Activated T-cell treated with anti-CD3 and anti-CD28 coated beads, Interleukin-2, amount 50 U/mL, for 48 hours (primary cell): ENCODE measurements around the gene LSM7.
A peak's percentile ranks its signal among the peaks of the same experiment; 100 is the strongest.

Source experiments
- DNase-seq, 2 experiments: peaks; one replicate each; pipeline ENCODE4 v3.0.0-alpha.2; 2020

LSM7 gene

GRCh38 chr19:2336528-2337328 is 8.3 kb upstream of the LSM7 start:
- no peak for DNase-seq

GRCh38 chr19:2335848-2336247 is 7.5 kb upstream of the LSM7 start:
- DNase-seq: no peak

- DNase-seq: no peak
These were observed 6.8 kb upstream of the LSM7 start for GRCh38 chr19:2334986-2335846.

- no peak for DNase-seq
These were observed 6.0 kb upstream of the LSM7 start for GRCh38 chr19:2334426-2334825.

GRCh38 chr19:2333807-2334211 is 5.4 kb upstream of the LSM7 start:
- no peak for DNase-seq

- DNase-seq: no peak
These were observed 4.8 kb upstream of the LSM7 start for GRCh38 chr19:2333027-2333806.

GRCh38 chr19:2332341-2333026 is 4.1 kb upstream of the LSM7 start:
- DNase-seq: no peak

GRCh38 chr19:2331601-2332246 is 3.3 kb upstream of the LSM7 start:
- no peak for DNase-seq

GRCh38 chr19:2330632-2331284 is 2.4 kb upstream of the LSM7 start:
- no peak for DNase-seq

GRCh38 chr19:2330255-2330631 is 1.9 kb upstream of the LSM7 start:
- DNase-seq: no peak

- DNase-seq: no peak
These were observed 1.1 kb upstream of the LSM7 start for GRCh38 chr19:2329501-2329916.

- no peak for DNase-seq
These were observed 728 bp upstream of the LSM7 start for GRCh38 chr19:2329149-2329478.

- DNase-seq: peak; percentile 73 to 74
These were observed 499 bp downstream of the LSM7 start for GRCh38 chr19:2327773-2328400.

GRCh38 chr19:2326699-2327360 is 1.6 kb downstream of the LSM7 start:
- no peak for DNase-seq

GRCh38 chr19:2325281-2326046 is 2.9 kb downstream of the LSM7 start:
- DNase-seq: no peak

- no peak for DNase-seq
These were observed 4.0 kb downstream of the LSM7 start for GRCh38 chr19:2324220-2324948.

- no peak for DNase-seq
These were observed 4.7 kb downstream of the LSM7 start for GRCh38 chr19:2323707-2324106.

- DNase-seq: no peak
These were observed 6.7 kb downstream of the LSM7 start for GRCh38 chr19:2321565-2322283.
